Measurements from ENCODE around the gene CDH23.
"Not testable (repeated sequence)": the region's sequence is repeated elsewhere in the genome, so short reads cannot be mapped to it uniquely, and the experiment has no call there.

CDH23 gene

GRCh38 chr10:71396711-71397295 lies at the start of gene CDH23:
CDH23 (plus strand) TSS chr10:71396920; CDS start chr10:71439832, 42,912 bp downstream.
- DNase-seq: no peak

- no peak for DNase-seq
Measured at GRCh38 chr10:71347587-71348395, 48.9 kb upstream of the CDH23 start.

- DNase-seq: no peak
Measured at GRCh38 chr10:71348850-71349249, 47.9 kb upstream of the CDH23 start.

GRCh38 chr10:71349406-71349805 lies 47.3 kb upstream of the CDH23 start:
- DNase-seq: no peak

GRCh38 chr10:71351087-71351486 lies 45.6 kb upstream of the CDH23 start:
- DNase-seq: no peak

GRCh38 chr10:71351628-71352319 lies 44.9 kb upstream of the CDH23 start:
- no peak for DNase-seq

GRCh38 chr10:71353639-71354038 lies 43.1 kb upstream of the CDH23 start:
- DNase-seq: no peak

- no peak for DNase-seq
Measured at GRCh38 chr10:71354776-71355175, 41.9 kb upstream of the CDH23 start.

- DNase-seq: no peak
Measured at GRCh38 chr10:71355886-71356285, 40.8 kb upstream of the CDH23 start.

GRCh38 chr10:71357792-71358265 lies 38.9 kb upstream of the CDH23 start:
- no peak for DNase-seq

GRCh38 chr10:71358277-71358676 lies 38.4 kb upstream of the CDH23 start:
- no peak for DNase-seq

GRCh38 chr10:71358906-71359305 lies 37.8 kb upstream of the CDH23 start:
- DNase-seq: not testable (repeated sequence)

- no peak for DNase-seq
Measured at GRCh38 chr10:71359364-71360046, 37.2 kb upstream of the CDH23 start.

- no peak for DNase-seq
Measured at GRCh38 chr10:71360735-71361134, 36.0 kb upstream of the CDH23 start.

- no peak for DNase-seq
Measured at GRCh38 chr10:71361581-71361980, 35.1 kb upstream of the CDH23 start.

GRCh38 chr10:71362141-71362540 lies 34.6 kb upstream of the CDH23 start:
- DNase-seq: no peak

GRCh38 chr10:71363936-71364335 lies 32.8 kb upstream of the CDH23 start:
- no peak for DNase-seq

GRCh38 chr10:71365366-71365765 lies 31.4 kb upstream of the CDH23 start:
- no peak for DNase-seq

GRCh38 chr10:71366690-71367089 lies 30.0 kb upstream of the CDH23 start:
- DNase-seq: no peak

GRCh38 chr10:71367271-71367670 lies 29.4 kb upstream of the CDH23 start:
- no peak for DNase-seq

- DNase-seq: no peak
Measured at GRCh38 chr10:71368176-71368575, 28.5 kb upstream of the CDH23 start.

GRCh38 chr10:71368643-71369042 lies 28.1 kb upstream of the CDH23 start:
- DNase-seq: no peak

GRCh38 chr10:71369602-71370001 lies 27.1 kb upstream of the CDH23 start:
- no peak for DNase-seq
